Endothelial cell of umbilical vein (primary cell): Measurements from ENCODE around the gene TRPV2. TPM values are rescaled to one million over a fixed set of nuclear protein-coding genes. Genes with fewer than 3 reads are reported as not detected.

Experiments
- BruUV-seq: library from RNA; stranded (reverse); fragments of 400-500 nt; replicated peaks from 2 replicates; lab custom pipeline; 2021; lab: Mats Ljungman, UMichigan
- CTCF ChIA-PET: fragments of 300-600, 350-600 bp; sonication (Branson Sonifier 250); formaldehyde crosslinking; loops from one replicate; lab custom pipeline; 2021; ENCODE audit warnings: antibody characterized with exemption, inconsistent platforms; lab: Charles Lee
- POLR2A ChIA-PET: fragments of 300-600, 350-600 bp; sonication (Branson Sonifier 250); formaldehyde crosslinking; loops from one replicate; lab custom pipeline; 2021; ENCODE audit warnings: antibody characterized with exemption, inconsistent platforms; lab: Charles Lee
- DNase-seq: peaks from one replicate; pipeline ENCODE4 v3.0.0-alpha.2; 2011; ENCODE audit warnings: low read depth, low spot score
- FAIRE-seq: peaks from 2 replicates; lab custom pipeline; 2011; peaks lifted over from hg19 to GRCh38; lab: Jason Lieb, UNC
- H2AFZ ChIP-seq: 2 replicates; pipeline ENCODE4 v1.6.0; 2012; ENCODE audit warnings: low read depth, low read length, control low read depth, inconsistent platforms
- H3K27ac ChIP-seq: 2 replicates; pipeline ENCODE4 v1.5.1; 2011; ENCODE audit warnings: low read depth, mild to moderate bottlenecking, control low read depth, low read length, moderate library complexity; ENCODE audit not compliant: insufficient read depth
- H3K27me3 ChIP-seq, 2 experiments: 2 replicates each; pipeline versions ENCODE4 v1.6.0 to v1.6.1; 2011; ENCODE audit warnings: low read length in 2 of 2, mixed read lengths in 1 of 2; ENCODE audit not compliant: control insufficient read depth in 2 of 2, insufficient read depth in 2 of 2
- H3K36me3 ChIP-seq, 2 experiments: 2 replicates in 1 of 2; 3 replicates in 1 of 2; pipeline ENCODE4 v1.5.1; 2011; ENCODE audit warnings: low read length in 2 of 2, mild to moderate bottlenecking in 1 of 2, moderate library complexity in 1 of 2; ENCODE audit not compliant: control insufficient read depth in 2 of 2, insufficient read depth in 2 of 2; ENCODE audit errors: extremely low read depth in 1 of 2
- H3K4me1 ChIP-seq: 3 replicates; pipeline ENCODE4 v1.5.1; 2011; ENCODE audit warnings: mild to moderate bottlenecking, low read length; ENCODE audit not compliant: control insufficient read depth, insufficient read depth; ENCODE audit errors: extremely low read depth
- H3K4me2 ChIP-seq: 2 replicates; pipeline ENCODE4 v1.6.1; 2011; ENCODE audit warnings: low read length, control low read depth, mixed read lengths; ENCODE audit not compliant: insufficient read depth
- H3K4me3 ChIP-seq, 3 experiments: fragments of 200-600 bp in 1 of 3; sonication (generic), shearing (Covaris generic) in 1 of 3; replicated peaks in 1 of 3; 2 replicates each; pipeline ENCODE4 v1.5.1; 2011 to 2016; ENCODE audit warnings: control low read depth in 3 of 3, low read length in 3 of 3, mild to moderate bottlenecking in 2 of 3, inconsistent platforms in 1 of 3, low read depth in 1 of 3, moderate library complexity in 1 of 3; ENCODE audit not compliant: insufficient read depth in 1 of 3
- H3K79me2 ChIP-seq: 2 replicates; pipeline ENCODE4 v1.6.0; 2012; ENCODE audit warnings: low read length, inconsistent platforms; ENCODE audit not compliant: control insufficient read depth, insufficient read depth
- H3K9ac ChIP-seq: replicated peaks from 2 replicates; pipeline ENCODE3; 2011; ENCODE audit warnings: low read length, control low read depth; ENCODE audit not compliant: insufficient read depth; ENCODE audit errors: extremely low read depth
- H3K9me1 ChIP-seq: replicated peaks from 3 replicates; pipeline ENCODE4 v1.6.0; 2011; ENCODE audit warnings: mild to moderate bottlenecking, low read length; ENCODE audit not compliant: control insufficient read depth, insufficient read depth; ENCODE audit errors: extremely low read depth
- H3K9me3 ChIP-seq: replicated peaks from 2 replicates; pipeline ENCODE4 v1.5.1; 2012; ENCODE audit warnings: low read length, inconsistent platforms; ENCODE audit not compliant: control insufficient read depth, insufficient read depth
- H4K20me1 ChIP-seq: replicated peaks from 2 replicates; pipeline ENCODE3; 2011; ENCODE audit warnings: mild to moderate bottlenecking, low read length; ENCODE audit not compliant: control insufficient read depth, insufficient read depth; ENCODE audit errors: extremely low read depth
- EZH2 ChIP-seq: IDR thresholded peaks from 2 replicates; pipeline ENCODE4 v1.6.1; 2012; ENCODE audit warnings: borderline replicate concordance, low read depth, mild to moderate bottlenecking, moderate library complexity, low read length, inconsistent platforms; ENCODE audit not compliant: severe bottlenecking
- FOS ChIP-seq: IDR thresholded peaks from 2 replicates; pipeline ENCODE4 v1.6.1; 2011; ENCODE audit warnings: mild to moderate bottlenecking, low read length, moderate library complexity, borderline replicate concordance; ENCODE audit not compliant: insufficient read depth
- GATA2 ChIP-seq: IDR thresholded peaks from 2 replicates; pipeline ENCODE4 v1.7.0; 2011; ENCODE audit warnings: low read depth, mild to moderate bottlenecking, moderate library complexity, mixed read lengths, low read length; ENCODE audit not compliant: insufficient read length, insufficient read depth
- JUN ChIP-seq: IDR thresholded peaks from 2 replicates; pipeline ENCODE4 v1.6.1; 2011; ENCODE audit warnings: borderline replicate concordance, low read depth; ENCODE audit not compliant: insufficient read length, insufficient read depth
- MYC ChIP-seq: IDR thresholded peaks from one replicate; pipeline ENCODE4 v1.6.1; 2011; ENCODE audit warnings: mild to moderate bottlenecking, low read depth, low read length
- POLR2A ChIP-seq: IDR thresholded peaks from 2 replicates; pipeline ENCODE4 v1.6.1; 2012; ENCODE audit warnings: low read depth, mild to moderate bottlenecking, control low read depth, low read length
- POLR2AphosphoS5 ChIP-seq: IDR thresholded peaks from 2 replicates; pipeline ENCODE4 v1.6.1; 2012; ENCODE audit warnings: low read depth, mild to moderate bottlenecking, control low read depth, low read length, moderate library complexity; ENCODE audit not compliant: insufficient read depth
- dilution Hi-C: fragments of 300-500 bp; cut with MboI; formaldehyde crosslinking; loops from one replicate; pipeline ENCODE4 v1.15.0; 2019; ENCODE audit warnings: low sequenced_read_pairs; ENCODE audit not compliant: extremely low pct_ligation_motif_present
- intact Hi-C: fragments of 100-400 bp; cut with micrococcal nuclease; formaldehyde crosslinking; loops from one replicate; pipeline ENCODE4 v1.10.0; 2022
- polyA plus RNA-seq, 4 experiments: library from polyadenylated mRNA; depleted of rRNA in 3 of 4; stranded (reverse) in 3 of 4; unstranded in 1 of 4; fragments of >200 nt; gene quantifications; 2 replicates each; pipeline versions ENCODE4 v1.2.1 to v1.2.3, GENCODE V29; 2011 to 2012; ENCODE audit warnings: missing spikeins in 1 of 4
- total RNA-seq: library from RNA; stranded (reverse); gene quantifications from 2 replicates; pipeline ENCODE4 v1.2.3, GENCODE V29; 2021
- TF ChIP-seq, protein P1 (sequence below): IDR thresholded peaks from 2 replicates; pipeline ENCODE4 v1.6.1; 2011; ENCODE audit not compliant: insufficient read depth, insufficient read length
- TF ChIP-seq, protein P2 (sequence below), 2 donors: IDR thresholded peaks; 1 replicate in 1 of 2; 2 replicates in 1 of 2; pipeline ENCODE4 v1.5.1; 2011; ENCODE audit warnings: low read length in 2 of 2, mild to moderate bottlenecking in 2 of 2, moderate library complexity in 2 of 2, control low read depth in 1 of 2, inconsistent platforms in 1 of 2, low read depth in 1 of 2; ENCODE audit not compliant: insufficient read depth in 1 of 2; ENCODE audit errors: extremely low read depth in 1 of 2

The TRPV2 gene
- total and polyA plus RNA-seq, 2 donors (not counting 3 experiments of a cell fraction or from before 2014, with no cell fraction given): 4.2 to 10.6 TPM

DNA sequence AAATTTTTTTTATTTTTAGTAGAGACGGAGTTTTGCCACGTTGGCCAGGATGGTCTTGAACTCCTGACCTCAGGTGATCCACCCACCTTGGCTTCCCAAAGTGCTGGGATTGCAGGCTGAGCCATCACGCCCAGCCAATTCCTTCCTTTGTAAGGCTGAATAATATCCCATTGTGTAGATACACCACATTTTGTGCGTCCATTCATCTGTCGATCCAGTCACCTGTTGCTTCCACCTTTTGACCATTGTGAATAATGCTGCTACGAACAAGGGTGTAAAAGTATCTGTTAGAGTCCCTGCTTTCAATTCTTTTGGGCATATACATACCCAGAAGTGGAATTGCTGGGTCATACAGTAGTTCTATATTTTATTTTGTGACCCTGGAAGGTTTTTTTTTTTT, 15.3 kb downstream of the TRPV2 start:
- no peaks in the 10 kb centered on the region for H3K9me3 ChIP-seq
- dilution Hi-C loops: no loop called here
- H3K4me2 ChIP-seq: no peak overlapping the region
- H3K9me1 ChIP-seq: no peaks in the 10 kb centered on the region
- no peaks in the 10 kb centered on the region for H3K79me2 ChIP-seq
- BruUV-seq: no TSS peak
- no peak overlapping the region for H3K4me3 ChIP-seq
- H3K9ac ChIP-seq: no peak overlapping the region
- H3K27me3 ChIP-seq: no peaks in the 10 kb centered on the region
- no peak overlapping the region for H3K27ac ChIP-seq
- no peak for FAIRE-seq
- ChIA-PET CTCF (interaction anchor here (0.6 to 2.0 kb wide), 3 partner anchors 15 to 90 kb away, joined by 3 to 11 read pairs (median 3); partner anchors contain the start of gene TRPV2), POLR2A (interaction anchor here (0.7 kb wide), 1 partner anchor 46 kb away, joined by 3 read pairs; no protein-coding TSS in a partner anchor)
- H2AFZ ChIP-seq: no peak overlapping the region
- H3K36me3 ChIP-seq: no peaks in the 10 kb centered on the region
- intact Hi-C loops: loop anchor here (10.0 kb wide), 1 partner anchor 984 kb away; no protein-coding TSS in a partner anchor
- no peaks in the 10 kb centered on the region for H3K4me1 ChIP-seq
- no peak for DNase-seq
- no peaks in the 10 kb centered on the region for H4K20me1 ChIP-seq
- TF ChIP-seq GATA2: no peak
- no peak for TF ChIP-seq POLR2A
- no peak for TF ChIP-seq MYC
- no peak for TF ChIP-seq FOS
- TF ChIP-seq, protein P1, sequence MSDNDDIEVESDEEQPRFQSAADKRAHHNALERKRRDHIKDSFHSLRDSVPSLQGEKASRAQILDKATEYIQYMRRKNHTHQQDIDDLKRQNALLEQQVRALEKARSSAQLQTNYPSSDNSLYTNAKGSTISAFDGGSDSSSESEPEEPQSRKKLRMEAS: no peak
- TF ChIP-seq JUN: no peak
- TF ChIP-seq EZH2: no peak
- TF ChIP-seq, protein P2, sequence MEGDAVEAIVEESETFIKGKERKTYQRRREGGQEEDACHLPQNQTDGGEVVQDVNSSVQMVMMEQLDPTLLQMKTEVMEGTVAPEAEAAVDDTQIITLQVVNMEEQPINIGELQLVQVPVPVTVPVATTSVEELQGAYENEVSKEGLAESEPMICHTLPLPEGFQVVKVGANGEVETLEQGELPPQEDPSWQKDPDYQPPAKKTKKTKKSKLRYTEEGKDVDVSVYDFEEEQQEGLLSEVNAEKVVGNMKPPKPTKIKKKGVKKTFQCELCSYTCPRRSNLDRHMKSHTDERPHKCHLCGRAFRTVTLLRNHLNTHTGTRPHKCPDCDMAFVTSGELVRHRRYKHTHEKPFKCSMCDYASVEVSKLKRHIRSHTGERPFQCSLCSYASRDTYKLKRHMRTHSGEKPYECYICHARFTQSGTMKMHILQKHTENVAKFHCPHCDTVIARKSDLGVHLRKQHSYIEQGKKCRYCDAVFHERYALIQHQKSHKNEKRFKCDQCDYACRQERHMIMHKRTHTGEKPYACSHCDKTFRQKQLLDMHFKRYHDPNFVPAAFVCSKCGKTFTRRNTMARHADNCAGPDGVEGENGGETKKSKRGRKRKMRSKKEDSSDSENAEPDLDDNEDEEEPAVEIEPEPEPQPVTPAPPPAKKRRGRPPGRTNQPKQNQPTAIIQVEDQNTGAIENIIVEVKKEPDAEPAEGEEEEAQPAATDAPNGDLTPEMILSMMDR (IDR thresholded peaks at IDR 0.05; ENCODE audit: extremely low read depth in 1 of 2, insufficient read depth in 1 of 2, low read depth in 1 of 2, low read length in 2 of 2): no peak
- TF ChIP-seq POLR2AphosphoS5: no peak
